Renal cortex interstitium (tissue), 15 donors: Measurements from ENCODE around the gene CAPN6. TPM values are rescaled to one million over a fixed set of nuclear protein-coding genes. Genes with fewer than 3 reads are reported as not detected.
A peak's percentile ranks its signal among the peaks of the same experiment; 100 is the strongest.

Experiments used
- DNase-seq, 11 donors: peaks; one replicate each; pipeline ENCODE4 v3.0.0-alpha.2; 2013; ENCODE audit warnings: low read depth in 9 of 11, low spot score in 4 of 11; ENCODE audit errors: extremely low read depth in 1 of 11
- long read RNA-seq, 16 experiments: transcript quantifications; one replicate each; lab custom pipeline, GENCODE V29; 2026
- polyA plus RNA-seq, 3 donors: library from polyadenylated mRNA; unstranded; fragments of 120-200 nt; gene quantifications; one replicate each; pipeline ENCODE4 v1.2.1, GENCODE V29; 2013; ENCODE audit not compliant: insufficient read length in 3 of 3

Gene CAPN6
- polyA plus RNA-seq, result 10 to 100 TPM; 17.9 to 25.6 (median 24.5) TPM
- long read RNA-seq, donor 1, result 0 reads
- long read RNA-seq, donor 2, partial matches to known transcripts, result 0 of 4 reads
- long read RNA-seq, donor 2, other reads (novel, unspliced or antisense), result 0 of 4 reads
- long read RNA-seq, donor 3, transcript CAPN6-201 (13 exons, 3,568 nt), result major isoform, 9 of 9 reads
- long read RNA-seq, donor 3, partial matches to known transcripts, result 0 of 9 reads
- long read RNA-seq, donor 3, other reads (novel, unspliced or antisense), result 0 of 9 reads
- long read RNA-seq, donor 4, result 0 reads
- long read RNA-seq, donor 5, transcript CAPN6-201 (13 exons, 3,568 nt), result major isoform, 9 of 9 reads
- long read RNA-seq, donor 5, partial matches to known transcripts, result 0 of 9 reads
- long read RNA-seq, donor 5, other reads (novel, unspliced or antisense), result 0 of 9 reads
- long read RNA-seq, donor 6, partial matches to known transcripts, result 0 of 2 reads
- long read RNA-seq, donor 6, other reads (novel, unspliced or antisense), result 0 of 2 reads
- long read RNA-seq, donor 7, partial matches to known transcripts, result 36 of 40 reads
- long read RNA-seq, donor 7, other reads (novel, unspliced or antisense), result 0 of 40 reads
- long read RNA-seq, donor 8, partial matches to known transcripts, result 39 of 41 reads
- long read RNA-seq, donor 8, other reads (novel, unspliced or antisense), result 0 of 41 reads
- long read RNA-seq, donor 9, partial matches to known transcripts, result 0 of 3 reads
- long read RNA-seq, donor 9, other reads (novel, unspliced or antisense), result 0 of 3 reads
- long read RNA-seq, donor 10, partial matches to known transcripts, result 0 of 1 reads
- long read RNA-seq, donor 10, other reads (novel, unspliced or antisense), result 0 of 1 reads
- long read RNA-seq, donor 11, transcript CAPN6-201 (13 exons, 3,568 nt), result major isoform, 5 of 5 reads
- long read RNA-seq, donor 11, partial matches to known transcripts, result 0 of 5 reads
- long read RNA-seq, donor 11, other reads (novel, unspliced or antisense), result 0 of 5 reads
- long read RNA-seq, donor 12, result 0 reads
- long read RNA-seq, donor 13, transcript CAPN6-201 (13 exons, 3,568 nt), result major isoform, 7 of 50 reads
- long read RNA-seq, donor 13, partial matches to known transcripts, result 43 of 50 reads
- long read RNA-seq, donor 13, other reads (novel, unspliced or antisense), result 0 of 50 reads
- long read RNA-seq, donor 14, transcript CAPN6-201 (13 exons, 3,568 nt), result major isoform, 5 of 5 reads
- long read RNA-seq, donor 14, partial matches to known transcripts, result 0 of 5 reads
- long read RNA-seq, donor 14, other reads (novel, unspliced or antisense), result 0 of 5 reads
- long read RNA-seq, donor 15, partial matches to known transcripts, result 11 of 13 reads
- long read RNA-seq, donor 15, other reads (novel, unspliced or antisense), result 0 of 13 reads
- long read RNA-seq, donor 16, transcript CAPN6-201 (13 exons, 3,568 nt), result major isoform, 9 of 9 reads
- long read RNA-seq, donor 16, partial matches to known transcripts, result 0 of 9 reads
- long read RNA-seq, donor 16, other reads (novel, unspliced or antisense), result 0 of 9 reads

- DNase-seq, result peak in 6 of 11 donors; percentile 4 to 42 (median 18)
Observed at GRCh38 chrX:111270339-111270738, at the start of gene CAPN6. TSS of gene CAPN6 (minus strand) at chrX:111270483. CDS start at chrX:111263936, 6,547 bp downstream.

- DNase-seq, result no peak
Observed at GRCh38 chrX:111319451-111319850, 49.2 kb upstream of the CAPN6 start.

- no peak for DNase-seq
Observed at GRCh38 chrX:111318901-111319300, 48.6 kb upstream of the CAPN6 start.

GRCh38 chrX:111309083-111309482 lies 38.8 kb upstream of the CAPN6 start:
- no peak for DNase-seq

- DNase-seq, result no peak
Observed at GRCh38 chrX:111308039-111308438, 37.8 kb upstream of the CAPN6 start.

- DNase-seq, result no peak
Observed at GRCh38 chrX:111302284-111302683, 32.0 kb upstream of the CAPN6 start.

- no peak for DNase-seq
Observed at GRCh38 chrX:111288841-111289240, 18.6 kb upstream of the CAPN6 start.

- DNase-seq, result no peak
Observed at GRCh38 chrX:111284631-111285293, 14.5 kb upstream of the CAPN6 start.

GRCh38 chrX:111283446-111283845 lies 13.2 kb upstream of the CAPN6 start:
- no peak for DNase-seq

GRCh38 chrX:111282991-111283390 lies 12.7 kb upstream of the CAPN6 start:
- no peak for DNase-seq

GRCh38 chrX:111282139-111282538 lies 11.9 kb upstream of the CAPN6 start:
- DNase-seq, result no peak

GRCh38 chrX:111268506-111268905 lies 1.8 kb downstream of the CAPN6 start:
- no peak for DNase-seq

GRCh38 chrX:111265486-111265885 lies 4.8 kb downstream of the CAPN6 start:
- DNase-seq, result no peak

GRCh38 chrX:111264385-111264784 lies 5.9 kb downstream of the CAPN6 start:
- no peak for DNase-seq

GRCh38 chrX:111262086-111262485 lies 8.2 kb downstream of the CAPN6 start:
- DNase-seq, result no peak

- DNase-seq, result no peak
Observed at GRCh38 chrX:111260451-111260850, 9.8 kb downstream of the CAPN6 start.

GRCh38 chrX:111259559-111259958 lies 10.7 kb downstream of the CAPN6 start:
- no peak for DNase-seq

GRCh38 chrX:111257733-111258132 lies 12.6 kb downstream of the CAPN6 start:
- peak in 5 of 11 donors; percentile 9 to 37 (median 19) for DNase-seq
